SU-DHL-6 (cell line): ENCODE measurements around the gene NTHL1.

Experiments used
- EZH2phosphoT487 ChIP-seq: fragments of 200-600 bp; sonication (generic), shearing (Covaris generic); conservative IDR thresholded peaks from 2 replicates; pipeline ENCODE4 v1.6.1; 2018; ENCODE audit warnings: mild to moderate bottlenecking, antibody characterized with exemption, low read length, moderate library complexity, mixed read lengths
- TF ChIP-seq, protein P1 (sequence below): fragments of 200-600 bp; sonication (generic); IDR thresholded peaks from one replicate; pipeline ENCODE4 v1.5.1; 2017; ENCODE audit warnings: antibody characterized with exemption, mild to moderate bottlenecking, low read length, moderate library complexity; ENCODE audit not compliant: insufficient read depth, poor library complexity, severe bottlenecking

DNA sequence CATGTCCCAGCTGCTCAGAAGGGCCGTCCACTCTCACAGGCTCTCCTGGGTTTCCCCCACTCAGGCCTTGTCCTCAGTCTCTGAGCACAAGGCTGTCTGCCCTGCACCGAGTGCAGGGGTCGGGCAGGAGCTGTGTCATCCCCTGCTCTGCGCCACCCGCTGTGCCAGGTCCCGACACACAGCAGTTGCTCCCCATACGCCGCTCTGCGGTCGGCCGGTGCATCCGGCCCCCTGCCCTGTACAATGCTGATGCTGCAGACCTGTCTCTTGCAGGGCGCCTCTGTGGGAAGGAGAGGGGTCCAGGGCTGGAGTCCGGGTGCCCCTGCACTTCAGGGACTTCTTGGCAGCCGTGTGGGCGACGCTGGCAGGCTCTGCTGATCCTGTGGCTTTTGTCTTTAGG lies 6.3 kb upstream of the NTHL1 start:
- TF ChIP-seq, protein P1, sequence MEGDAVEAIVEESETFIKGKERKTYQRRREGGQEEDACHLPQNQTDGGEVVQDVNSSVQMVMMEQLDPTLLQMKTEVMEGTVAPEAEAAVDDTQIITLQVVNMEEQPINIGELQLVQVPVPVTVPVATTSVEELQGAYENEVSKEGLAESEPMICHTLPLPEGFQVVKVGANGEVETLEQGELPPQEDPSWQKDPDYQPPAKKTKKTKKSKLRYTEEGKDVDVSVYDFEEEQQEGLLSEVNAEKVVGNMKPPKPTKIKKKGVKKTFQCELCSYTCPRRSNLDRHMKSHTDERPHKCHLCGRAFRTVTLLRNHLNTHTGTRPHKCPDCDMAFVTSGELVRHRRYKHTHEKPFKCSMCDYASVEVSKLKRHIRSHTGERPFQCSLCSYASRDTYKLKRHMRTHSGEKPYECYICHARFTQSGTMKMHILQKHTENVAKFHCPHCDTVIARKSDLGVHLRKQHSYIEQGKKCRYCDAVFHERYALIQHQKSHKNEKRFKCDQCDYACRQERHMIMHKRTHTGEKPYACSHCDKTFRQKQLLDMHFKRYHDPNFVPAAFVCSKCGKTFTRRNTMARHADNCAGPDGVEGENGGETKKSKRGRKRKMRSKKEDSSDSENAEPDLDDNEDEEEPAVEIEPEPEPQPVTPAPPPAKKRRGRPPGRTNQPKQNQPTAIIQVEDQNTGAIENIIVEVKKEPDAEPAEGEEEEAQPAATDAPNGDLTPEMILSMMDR: no peak
- TF ChIP-seq EZH2phosphoT487: no peak
